ENCODE data around the gene CENATAC.
"Not testable (repeated sequence)": the region's sequence is repeated elsewhere in the genome, so short reads cannot be mapped to it uniquely, and the experiment has no call there.

Gene CENATAC

GRCh38 chr11:119012629-119013170 lies 14.8 kb downstream of the CENATAC start:
- peak overlapping the region; percentile 73 for H3K27ac Mint-ChIP-seq
- H3K9me3 Mint-ChIP-seq = no peaks in the 10 kb centered on the region
- peaks cover 55% of the 10 kb centered on the region for H3K36me3 Mint-ChIP-seq (ENCODE audit: low read depth)
- H3K4me1 Mint-ChIP-seq (ENCODE audit: low read depth) = peaks cover 22% of the 10 kb centered on the region
- no peak overlapping the region for H3K4me3 Mint-ChIP-seq
- no peaks in the 10 kb centered on the region for H3K27me3 Mint-ChIP-seq (ENCODE audit: low read depth)
- DNase-seq (ENCODE audit: low spot score) = no peak

GRCh38 chr11:119014209-119014924 lies 16.4 kb downstream of the CENATAC start:
- Mint-ChIP-seq H3K4me3 (no peak overlapping the region), H3K36me3 (ENCODE audit: low read depth) (peaks cover 62% of the 10 kb centered on the region), H3K4me1 (ENCODE audit: low read depth) (peaks cover 22% of the 10 kb centered on the region), H3K27me3 (ENCODE audit: low read depth) (no peaks in the 10 kb centered on the region), H3K27ac (no peak overlapping the region), H3K9me3 (no peaks in the 10 kb centered on the region)
- DNase-seq (ENCODE audit: low spot score) = no peak

GRCh38 chr11:119015054-119015611 lies 17.2 kb downstream of the CENATAC start:
- peak overlapping the region; percentile 18 for H3K4me3 Mint-ChIP-seq
- peaks cover 65% of the 10 kb centered on the region for H3K36me3 Mint-ChIP-seq (ENCODE audit: low read depth)
- no peaks in the 10 kb centered on the region for H3K27me3 Mint-ChIP-seq (ENCODE audit: low read depth)
- DNase-seq (ENCODE audit: low spot score) = no peak
- H3K9me3 Mint-ChIP-seq = no peaks in the 10 kb centered on the region
- no peak overlapping the region for H3K27ac Mint-ChIP-seq
- peaks cover 28% of the 10 kb centered on the region for H3K4me1 Mint-ChIP-seq (ENCODE audit: low read depth)

GRCh38 chr11:119016216-119017009 lies 18.5 kb downstream of the CENATAC start:
- H3K27ac Mint-ChIP-seq = peak overlapping the region; percentile 26
- peaks cover 69% of the 10 kb centered on the region for H3K36me3 Mint-ChIP-seq (ENCODE audit: low read depth)
- no peak for DNase-seq (ENCODE audit: low spot score)
- H3K4me3 Mint-ChIP-seq = peak overlapping the region; percentile 99
- H3K27me3 Mint-ChIP-seq (ENCODE audit: low read depth) = no peaks in the 10 kb centered on the region
- no peaks in the 10 kb centered on the region for H3K9me3 Mint-ChIP-seq
- peaks cover 33% of the 10 kb centered on the region for H3K4me1 Mint-ChIP-seq (ENCODE audit: low read depth)

GRCh38 chr11:119017377-119017776 lies 19.4 kb downstream of the CENATAC start:
- peak overlapping the region; percentile 99 for H3K4me3 Mint-ChIP-seq
- not testable (repeated sequence) for H3K27me3 Mint-ChIP-seq (ENCODE audit: low read depth); DNase-seq (ENCODE audit: low spot score); H3K9me3 Mint-ChIP-seq
- H3K36me3 Mint-ChIP-seq (ENCODE audit: low read depth) = peaks cover 74% of the 10 kb centered on the region
- peak overlapping the region; percentile 100 for H3K27ac Mint-ChIP-seq
- peaks cover 35% of the 10 kb centered on the region for H3K4me1 Mint-ChIP-seq (ENCODE audit: low read depth)

- Mint-ChIP-seq H3K36me3 (ENCODE audit: low read depth) (peaks cover 68% of the 10 kb centered on the region), H3K9me3 (no peaks in the 10 kb centered on the region), H3K27ac (peak within 1 kb of the TSS; percentile 100), H3K4me1 (ENCODE audit: low read depth) (peaks cover 35% of the 10 kb centered on the region), H3K27me3 (ENCODE audit: low read depth) (no peaks in the 10 kb centered on the region), H3K4me3 (peak within 1 kb of the TSS; percentile 99)
- peak; percentile 94 for DNase-seq (ENCODE audit: low spot score)
Observed at GRCh38 chr11:119018074-119018938, 20.4 kb downstream of the CENATAC start, which contains the start of the genes RPS25 and TRAPPC4. Gene RPS25 (minus strand): TSS chr11:119018343. CDS start chr11:119018284, 59 bp downstream. Gene TRAPPC4 (plus strand): TSS chr11:119018766. CDS start chr11:119018796, 30 bp downstream.

GRCh38 chr11:119019996-119020395 lies 22.1 kb downstream of the CENATAC start:
- Mint-ChIP-seq H3K27ac (peak overlapping the region; percentile 100), H3K27me3 (ENCODE audit: low read depth) (no peaks in the 10 kb centered on the region), H3K9me3 (no peaks in the 10 kb centered on the region), H3K36me3 (ENCODE audit: low read depth) (peaks cover 71% of the 10 kb centered on the region), H3K4me3 (peak overlapping the region; percentile 99), H3K4me1 (ENCODE audit: low read depth) (peaks cover 43% of the 10 kb centered on the region)
- no peak for DNase-seq (ENCODE audit: low spot score)

- H3K4me3 Mint-ChIP-seq = no peak overlapping the region
- no peak for DNase-seq (ENCODE audit: low spot score)
- H3K27me3 Mint-ChIP-seq (ENCODE audit: low read depth) = no peaks in the 10 kb centered on the region
- no peaks in the 10 kb centered on the region for H3K9me3 Mint-ChIP-seq
- H3K36me3 Mint-ChIP-seq (ENCODE audit: low read depth) = peaks cover 59% of the 10 kb centered on the region
- peaks cover 30% of the 10 kb centered on the region for H3K4me1 Mint-ChIP-seq (ENCODE audit: low read depth)
- H3K27ac Mint-ChIP-seq = peak overlapping the region; percentile 47
Observed at GRCh38 chr11:119021631-119022030, 23.7 kb downstream of the CENATAC start.

GRCh38 chr11:119023741-119024140 lies 25.8 kb downstream of the CENATAC start:
- Mint-ChIP-seq H3K36me3 (ENCODE audit: low read depth) (peaks cover 45% of the 10 kb centered on the region), H3K27me3 (ENCODE audit: low read depth) (no peaks in the 10 kb centered on the region), H3K4me3 (no peak overlapping the region), H3K9me3 (no peaks in the 10 kb centered on the region), H3K27ac (peak overlapping the region; percentile 11), H3K4me1 (ENCODE audit: low read depth) (peaks cover 28% of the 10 kb centered on the region)
- DNase-seq (ENCODE audit: low spot score) = no peak

- no peaks in the 10 kb centered on the region for H3K27me3 Mint-ChIP-seq (ENCODE audit: low read depth)
- H3K9me3 Mint-ChIP-seq = no peaks in the 10 kb centered on the region
- H3K36me3 Mint-ChIP-seq (ENCODE audit: low read depth) = peaks cover 46% of the 10 kb centered on the region
- peak overlapping the region; percentile 67 for H3K27ac Mint-ChIP-seq
- H3K4me3 Mint-ChIP-seq = no peak overlapping the region
- DNase-seq (ENCODE audit: low spot score) = no peak
- peaks cover 37% of the 10 kb centered on the region for H3K4me1 Mint-ChIP-seq (ENCODE audit: low read depth)
Observed at GRCh38 chr11:119024430-119025098, 26.6 kb downstream of the CENATAC start.

- peaks cover 35% of the 10 kb centered on the region for H3K4me1 Mint-ChIP-seq (ENCODE audit: low read depth)
- peak overlapping the region; percentile 11 for H3K27ac Mint-ChIP-seq
- peaks cover 41% of the 10 kb centered on the region for H3K36me3 Mint-ChIP-seq (ENCODE audit: low read depth)
Observed at GRCh38 chr11:119025099-119025473, 27.1 kb downstream of the CENATAC start.

GRCh38 chr11:119025541-119025940 lies 27.6 kb downstream of the CENATAC start:
- Mint-ChIP-seq H3K36me3 (ENCODE audit: low read depth) (peaks cover 40% of the 10 kb centered on the region), H3K4me1 (ENCODE audit: low read depth) (peaks cover 34% of the 10 kb centered on the region), H3K9me3 (no peaks in the 10 kb centered on the region), H3K27me3 (ENCODE audit: low read depth) (no peaks in the 10 kb centered on the region), H3K4me3 (no peak overlapping the region), H3K27ac (no peak overlapping the region)
- no peak for DNase-seq (ENCODE audit: low spot score)

More at GRCh38 chr11:119025099-119025473, 27.1 kb downstream of the CENATAC start:
- H3K9me3 Mint-ChIP-seq = no peaks in the 10 kb centered on the region
- no peak overlapping the region for H3K4me3 Mint-ChIP-seq
- H3K27me3 Mint-ChIP-seq (ENCODE audit: low read depth) = no peaks in the 10 kb centered on the region
- DNase-seq (ENCODE audit: low spot score) = no peak

All from T-helper 2 cell treated with Interferon-gamma antibody and Interleukin-4, amounts not matched to agents 5 μg/mL and 100 μg/mL, for 36 hours (primary cell).